HepG2 (cell line): ENCODE data around the gene LSS. TPM values are rescaled to one million over a fixed set of nuclear protein-coding genes. Genes with fewer than 3 reads are reported as not detected.

Source experiments
- ATAC-seq: fragments of 200-7000 bp; cut with Tn5 transposase; 3 replicates; pipeline ENCODE4 v1.9.1; 2020; ENCODE audit warnings: mild to moderate bottlenecking, moderate library complexity
- BruUV-seq: library from RNA; stranded (reverse); fragments of 400-500 nt; replicated peaks from 2 replicates; lab custom pipeline; 2021; lab: Mats Ljungman, UMichigan
- CTCF ChIA-PET: fragments of 300-600 bp; formaldehyde crosslinking; extraction: SDS; loops from one replicate; lab custom pipeline; 2021; ENCODE audit warnings: low total read pairs, inconsistent platforms, low intra/inter-chr PET ratio; lab: Yijun Ruan, JAX
- POLR2A ChIA-PET: fragments of 350-600 bp; sonication (Branson Sonifier 250); formaldehyde crosslinking; loops from one replicate; lab custom pipeline; 2020; ENCODE audit warnings: antibody characterized with exemption, inconsistent platforms; lab: Yijun Ruan, JAX
- DNase-seq: peaks from one replicate; pipeline ENCODE4 v3.0.0-alpha.2; 2015; ENCODE audit warnings: low spot score
- FAIRE-seq: peaks from 3 replicates; lab custom pipeline; 2011; peaks lifted over from hg19 to GRCh38; lab: Jason Lieb, UNC
- H2AFZ ChIP-seq: one replicate; pipeline ENCODE4 v1.6.1; 2011; ENCODE audit warnings: low read length, inconsistent platforms
- H3K27ac ChIP-seq: fragments of 300-600 bp; 3 replicates; pipeline ENCODE4 v1.8.0; 2011; ENCODE audit warnings: mixed run types, mild to moderate bottlenecking, mixed read lengths, low read length, inconsistent platforms; ENCODE audit not compliant: insufficient read depth; ENCODE audit errors: extremely low read length
- H3K27me3 ChIP-seq, 2 experiments: fragments of 200-600 bp in 1 of 2; 2 replicates in 1 of 2; 3 replicates in 1 of 2; pipeline versions ENCODE4 v1.6.0 to v1.8.0; 2011; ENCODE audit warnings: low read length in 2 of 2, mild to moderate bottlenecking in 2 of 2, moderate library complexity in 2 of 2, inconsistent platforms in 1 of 2; ENCODE audit not compliant: insufficient read depth in 2 of 2, control insufficient read depth in 1 of 2
- H3K36me3 ChIP-seq, 2 experiments: fragments of 200-600 bp in 1 of 2; replicated peaks in 1 of 2; 2 replicates in 1 of 2; 3 replicates in 1 of 2; pipeline versions ENCODE4 v1.5.1 to v1.8.0; 2011; ENCODE audit warnings: low read length in 2 of 2, inconsistent platforms in 1 of 2; ENCODE audit not compliant: insufficient read depth in 2 of 2, control insufficient read depth in 1 of 2
- H3K4me1 ChIP-seq: 2 replicates; pipeline ENCODE4 v1.5.1; 2012; ENCODE audit warnings: low read length, inconsistent platforms; ENCODE audit not compliant: insufficient read depth
- H3K4me2 ChIP-seq: 2 replicates; pipeline ENCODE4 v1.6.0; 2011; ENCODE audit warnings: low read depth, low read length, inconsistent platforms
- H3K4me3 ChIP-seq, 3 experiments: fragments of 200-600 bp in 1 of 3; sonication (generic), shearing (Covaris generic) in 1 of 3; replicated peaks in 1 of 3; 2 replicates each; pipeline ENCODE4 v1.5.1; 2011 to 2016; ENCODE audit warnings: low read length in 3 of 3, inconsistent platforms in 2 of 3, low read depth in 2 of 3, mild to moderate bottlenecking in 2 of 3, control low read depth in 1 of 3, mixed read lengths in 1 of 3; ENCODE audit not compliant: insufficient read depth in 1 of 3
- H3K79me2 ChIP-seq: one replicate; pipeline ENCODE4 v1.6.1; 2011; ENCODE audit warnings: low read length, inconsistent platforms; ENCODE audit not compliant: insufficient read depth
- H3K9ac ChIP-seq: 2 replicates; pipeline ENCODE4 v1.6.0; 2011; ENCODE audit warnings: mild to moderate bottlenecking, low read depth, low read length, inconsistent platforms; ENCODE audit not compliant: insufficient read depth
- H3K9me3 ChIP-seq: 2 replicates; pipeline ENCODE4 v1.5.1; 2012; ENCODE audit warnings: mild to moderate bottlenecking, low read length
- H4K20me1 ChIP-seq: 2 replicates; pipeline ENCODE4 v1.6.0; 2011; ENCODE audit warnings: inconsistent platforms, mild to moderate bottlenecking, low read length, moderate library complexity; ENCODE audit not compliant: insufficient read depth
- CBFB ChIP-seq: sonication (generic); formaldehyde crosslinking; IDR thresholded peaks from 2 replicates; pipeline ENCODE4 v1.4.0; 2020; ENCODE audit warnings: missing genetic modification reagents
- FOXA1 ChIP-seq, 2 experiments: fragments of 450-650 bp in 1 of 2; sonication (generic) in 1 of 2; formaldehyde crosslinking in 1 of 2; IDR thresholded peaks; 2 replicates each; pipeline versions ENCODE4 v1.4.0 to v1.6.1; 2016 to 2020; ENCODE audit warnings: missing genetic modification reagents in 1 of 2
- HBP1 ChIP-seq: IDR thresholded peaks from 2 replicates; pipeline ENCODE4 v1.6.1; 2016; ENCODE audit warnings: low read depth, control low read depth
- HOXA9 ChIP-seq: sonication (generic); formaldehyde crosslinking; IDR thresholded peaks from 2 replicates; pipeline ENCODE4 v1.8.1; 2022; ENCODE audit warnings: missing genetic modification reagents, mild to moderate bottlenecking, moderate library complexity, borderline replicate concordance
- IKZF4 ChIP-seq: sonication (generic); formaldehyde crosslinking; IDR thresholded peaks from 2 replicates; pipeline ENCODE4 v1.5.1; 2020; ENCODE audit warnings: borderline replicate concordance, mild to moderate bottlenecking, low read depth, missing genetic modification reagents; ENCODE audit errors: not compliant biosample characterization
- KLF13 ChIP-seq: sonication (generic); formaldehyde crosslinking; IDR thresholded peaks from 2 replicates; pipeline ENCODE4 v1.4.0; 2020; ENCODE audit warnings: mild to moderate bottlenecking, missing genetic modification reagents
- PCBP1 ChIP-seq: fragments of 200-400 bp; formaldehyde crosslinking; IDR thresholded peaks from 2 replicates; pipeline ENCODE4 v1.6.1; 2017; ENCODE audit warnings: mild to moderate bottlenecking, low read depth, low read length, borderline replicate concordance
- RARA ChIP-seq: IDR thresholded peaks from 2 replicates; pipeline ENCODE4 v1.6.1; 2016; ENCODE audit warnings: missing genetic modification reagents, missing compliant biosample characterization
- RBAK ChIP-seq: sonication (generic); formaldehyde crosslinking; IDR thresholded peaks from 2 replicates; pipeline ENCODE4 v1.5.1; 2020; ENCODE audit warnings: mild to moderate bottlenecking, missing genetic modification reagents
- SOX5 ChIP-seq: IDR thresholded peaks from 2 replicates; pipeline ENCODE4 v1.6.1; 2016; ENCODE audit warnings: borderline replicate concordance
- ZBTB43 ChIP-seq: sonication (generic); formaldehyde crosslinking; conservative IDR thresholded peaks from 2 replicates; pipeline ENCODE4 v1.4.0; 2020; ENCODE audit warnings: missing genetic modification reagents
- ZNF256 ChIP-seq: sonication (generic); formaldehyde crosslinking; conservative IDR thresholded peaks from 2 replicates; pipeline ENCODE4 v1.4.0; 2020; ENCODE audit warnings: missing genetic modification reagents
- ZNF30 ChIP-seq: sonication (generic); formaldehyde crosslinking; IDR thresholded peaks from 2 replicates; pipeline ENCODE4 v1.5.0; 2020; ENCODE audit warnings: mild to moderate bottlenecking, missing genetic modification reagents
- ZNF34 ChIP-seq: sonication (generic); formaldehyde crosslinking; IDR thresholded peaks from 2 replicates; pipeline ENCODE4 v1.4.0; 2020; ENCODE audit warnings: mild to moderate bottlenecking, missing genetic modification reagents, borderline replicate concordance
- ZNF570 ChIP-seq: sonication (generic); formaldehyde crosslinking; IDR thresholded peaks from 2 replicates; pipeline ENCODE4 v1.4.0; 2020; ENCODE audit warnings: mild to moderate bottlenecking, missing genetic modification reagents, borderline replicate concordance
- ZNF891 ChIP-seq: sonication (generic); formaldehyde crosslinking; IDR thresholded peaks from 2 replicates; pipeline ENCODE4 v1.5.0; 2020; ENCODE audit warnings: mild to moderate bottlenecking, missing genetic modification reagents
- ZSCAN22 ChIP-seq: sonication (generic); formaldehyde crosslinking; IDR thresholded peaks from 2 replicates; pipeline ENCODE4 v1.4.0; 2020; ENCODE audit warnings: mild to moderate bottlenecking, missing genetic modification reagents
- ZSCAN5A ChIP-seq: sonication (generic); formaldehyde crosslinking; IDR thresholded peaks from 2 replicates; pipeline ENCODE4 v1.8.0; 2022; ENCODE audit warnings: mild to moderate bottlenecking, missing genetic modification reagents, borderline replicate concordance
- WGBS: methylation state at CpG from one replicate; pipeline ENCODE4 v1.1.6; 2017; ENCODE audit warnings: low lambda C conversion rate; 5-methylcytosine and 5-hydroxymethylcytosine counted together
- in situ Hi-C: cut with HindIII; loops from 2 replicates; pipeline ENCODE4 v1.10.0; 2017; ENCODE audit warnings: low pct_unique_long_range_greater_than_20kb; ENCODE audit not compliant: extremely low pct_ligation_motif_present
- intact Hi-C: fragments of 100-400 bp; cut with micrococcal nuclease; formaldehyde crosslinking; loops from one replicate; pipeline ENCODE4 v1.10.0; 2022; ENCODE audit not compliant: unreplicated experiment
- polyA plus RNA-seq, 8 experiments: library from polyadenylated mRNA; depleted of rRNA in 3 of 8; stranded (reverse) in 7 of 8; unstranded in 1 of 8; fragments of >200 nt; fragmentation: Illumina TruSeq in 4 of 8; extraction: Trizol in 4 of 8; gene quantifications; 2 replicates each; pipeline versions ENCODE4 v1.2.1 to v1.2.3, GENCODE V29; 2011 to 2016; ENCODE audit warnings: low read depth in 4 of 8, missing spikeins in 1 of 8, mixed read lengths in 1 of 8; ENCODE audit not compliant: insufficient read depth in 1 of 8
- total RNA-seq, 5 experiments: library from RNA; depleted of rRNA; stranded (reverse); fragments of >200 nt; fragmentation: Illumina TruSeq; extraction: Trizol; gene quantifications; 2 replicates each; pipeline ENCODE4 v1.2.3, GENCODE V29; 2016; ENCODE audit warnings: low read depth in 1 of 5

The LSS gene
- total and polyA plus RNA-seq, 2 of the 13 experiments (the other 11 are each of a cell fraction or from before 2014, with no cell fraction given): 72.6 to 113 TPM

GRCh38 chr21:46250146-46250725 lies 21.7 kb upstream of the LSS start:
- CTCF ChIA-PET: no interaction called here

GRCh38 chr21:46248827-46249226 lies 20.3 kb upstream of the LSS start:
- H3K4me3 ChIP-seq: no peak overlapping the region
- intact Hi-C loops (no loop called here), in situ Hi-C loops (no loop called here)
- no peaks in the 10 kb centered on the region for H3K79me2 ChIP-seq
- POLR2A ChIA-PET: no interaction called here
- peaks cover 15% of the 10 kb centered on the region for H3K4me1 ChIP-seq
- no peak overlapping the region for H2AFZ ChIP-seq
- FAIRE-seq (no peak), ATAC-seq (no peak), DNase-seq (no peak)
- H3K27ac ChIP-seq: no peak overlapping the region
- 95% methylated on average over 2 of the region's 2 CpGs for WGBS
- no peak overlapping the region for H3K9ac ChIP-seq
- no peaks in the 10 kb centered on the region for H3K27me3 ChIP-seq
- H3K36me3 ChIP-seq: peaks cover 45 to 85% of the 10 kb centered on the region in 2 experiments
- BruUV-seq: no TSS peak
- H4K20me1 ChIP-seq: no peaks in the 10 kb centered on the region; the same call in 1 of the 2 replicates
- CTCF ChIA-PET: no interaction called here
- H3K4me2 ChIP-seq: no peak overlapping the region
- H3K9me3 ChIP-seq: no peaks in the 10 kb centered on the region
- TF ChIP-seq FOXA1 (IDR thresholded peaks at IDR 0.05): no peak
- no peak for TF ChIP-seq FOXA1 (CRISPR knock-in tag; IDR thresholded peaks at IDR 0.05)
- no peak for TF ChIP-seq ZNF30 (CRISPR knock-in tag)
- no peak for TF ChIP-seq ZSCAN5A (CRISPR knock-in tag)
- no peak for TF ChIP-seq RBAK (CRISPR knock-in tag)
- no peak for TF ChIP-seq KLF13
- TF ChIP-seq ZBTB43 (CRISPR knock-in tag): no peak
- TF ChIP-seq ZNF34 (CRISPR knock-in tag): no peak
- TF ChIP-seq SOX5 (CRISPR knock-in tag): no peak
- TF ChIP-seq PCBP1: no peak

More at GRCh38 chr21:46250146-46250725, 21.7 kb upstream of the LSS start:
- Histone ChIP-seq H3K9ac (no peak overlapping the region), H3K27ac (no peak overlapping the region), H3K79me2 (no peaks in the 10 kb centered on the region), H3K4me1 (peaks cover 15% of the 10 kb centered on the region), H3K27me3 (no peaks in the 10 kb centered on the region), H3K4me3 (no peak overlapping the region), H4K20me1 (no peaks in the 10 kb centered on the region; the same call in 1 of the 2 replicates), H3K9me3 (no peaks in the 10 kb centered on the region), H3K4me2 (no peak overlapping the region), H2AFZ (no peak overlapping the region), H3K36me3 (peaks cover 40 to 85% of the 10 kb centered on the region in 2 experiments)
- FAIRE-seq (no peak), DNase-seq (no peak), ATAC-seq (no peak)
- in situ Hi-C loops (no loop called here), intact Hi-C loops (no loop called here)
- POLR2A ChIA-PET: no interaction called here
- BruUV-seq: no TSS peak
- WGBS: 98% methylated on average over 6 of the region's 6 CpGs
- no peak for TF ChIP-seq ZNF570 (CRISPR knock-in tag)
- TF ChIP-seq ZNF891 (CRISPR knock-in tag): no peak
- TF ChIP-seq HBP1 (CRISPR knock-in tag): no peak
- no peak for TF ChIP-seq RARA (CRISPR knock-in tag)
- TF ChIP-seq IKZF4 (CRISPR knock-in tag): no peak
- no peak for TF ChIP-seq CBFB
- no peak for TF ChIP-seq ZNF256 (CRISPR knock-in tag)
- TF ChIP-seq HOXA9 (CRISPR knock-in tag): no peak
- TF ChIP-seq ZSCAN22 (CRISPR knock-in tag): no peak
- TF ChIP-seq, all 625 proteins: peak for 0
